ENCODE data around the gene ATP5PD. TPM values are rescaled to one million over a fixed set of nuclear protein-coding genes. Genes with fewer than 3 reads are reported as not detected.

The ATP5PD gene
- total and polyA plus RNA-seq, 2 of the 13 experiments (the other 11 are each of a cell fraction or from before 2014, with no cell fraction given) = 158 to 428 TPM

GRCh38 chr17:75047398-75048098, 779 bp upstream of the ATP5PD start (continued):
- TF ChIP-seq CREB3 (CRISPR knock-in tag; IDR thresholded peaks at IDR 0.05) (0 out of 2 replicates have a peak, but pooled peaks have one; percentile 1), ZSCAN31 (CRISPR knock-in tag; IDR thresholded peaks at IDR 0.05; ENCODE audit: low read depth) (0 out of 2 replicates have a peak, but pooled peaks have one; percentile 32), ZNF572 (CRISPR knock-in tag; IDR thresholded peaks at IDR 0.05) (no peak), ZNF318 (CRISPR knock-in tag; IDR thresholded peaks at IDR 0.05) (no peak), FOSL1 (CRISPR knock-in tag; IDR thresholded peaks at IDR 0.05; ENCODE audit: borderline replicate concordance) (no peak), SP140L (CRISPR knock-in tag; IDR thresholded peaks at IDR 0.05; ENCODE audit: borderline replicate concordance) (no peak), EEA1 (CRISPR knock-in tag; IDR thresholded peaks at IDR 0.05; ENCODE audit: borderline replicate concordance) (0 out of 2 replicates have a peak, but pooled peaks have one; percentile 14), ZNF468 (CRISPR knock-in tag; IDR thresholded peaks at IDR 0.05) (0 out of 2 replicates have a peak, but pooled peaks have one; percentile 48), ZNF354B (CRISPR knock-in tag; IDR thresholded peaks at IDR 0.05) (no peak), GPN1 (CRISPR knock-in tag; IDR thresholded peaks at IDR 0.05; ENCODE audit: borderline replicate concordance) (0 out of 2 replicates have a peak, but pooled peaks have one; percentile 5), MED13 (CRISPR knock-in tag; IDR thresholded peaks at IDR 0.05) (peak; percentile 32; the same call in 1 of the 2 replicates), ZNF362 (CRISPR knock-in tag; IDR thresholded peaks at IDR 0.05; ENCODE audit: borderline replicate concordance) (no peak), MLLT10 (CRISPR knock-in tag; IDR thresholded peaks at IDR 0.05) (no peak), HNF4A (CRISPR knock-in tag; IDR thresholded peaks at IDR 0.05) (no peak), EHMT2 (IDR thresholded peaks at IDR 0.05; ENCODE audit: borderline replicate concordance, low read depth, low read length) (no peak), ZKSCAN5 (CRISPR knock-in tag; IDR thresholded peaks at IDR 0.05) (0 out of 2 replicates have a peak, but pooled peaks have one; percentile 49), CEBPB (IDR thresholded peaks at IDR 0.05; ENCODE audit: borderline replicate concordance, low read depth, low read length) (no peak), NR1H2 (CRISPR knock-in tag; IDR thresholded peaks at IDR 0.05; ENCODE audit: borderline replicate concordance, low read depth) (no peak), PHF5A (CRISPR knock-in tag; IDR thresholded peaks at IDR 0.05; ENCODE audit: low read depth, unreplicated experiment) (no peak), FOXA1 (IDR thresholded peaks at IDR 0.05) (no peak), FOXA1 (CRISPR knock-in tag; IDR thresholded peaks at IDR 0.05) (no peak)
